ENCODE measurements around the gene CFAP44.
"Not testable (repeated sequence)": the region's sequence is repeated elsewhere in the genome, so short reads cannot be mapped to it uniquely, and the experiment has no call there.

The CFAP44 gene

GRCh38 chr3:113441051-113441770 lies at the start of gene CFAP44:
Gene CFAP44, minus strand, starts transcription at chr3:113441493. Its CDS starts 7,829 bp downstream, at chr3:113433664.
- DNase-seq: peak; percentile 61 to 74
- TF ChIP-seq POLR2A (IDR thresholded peaks at IDR 0.05; ENCODE audit: low read length) (no peak), GATA1 (IDR thresholded peaks at IDR 0.05; ENCODE audit: low read depth, low read length) (no peak)

- TF ChIP-seq POLR2A (IDR thresholded peaks at IDR 0.05; ENCODE audit: low read length) (no peak), GATA1 (IDR thresholded peaks at IDR 0.05; ENCODE audit: low read depth, low read length) (no peak)
These were observed 43.9 kb upstream of the CFAP44 start for GRCh38 chr3:113485161-113485609.

GRCh38 chr3:113468539-113468938 lies 27.2 kb upstream of the CFAP44 start:
- TF ChIP-seq POLR2A (IDR thresholded peaks at IDR 0.05; ENCODE audit: low read length) (no peak), GATA1 (IDR thresholded peaks at IDR 0.05; ENCODE audit: low read depth, low read length) (no peak)
- DNase-seq: no peak

More at GRCh38 chr3:113485161-113485609, 43.9 kb upstream of the CFAP44 start:
- DNase-seq: no peak

- no peak for DNase-seq
- no peak for TF ChIP-seq POLR2A (IDR thresholded peaks at IDR 0.05; ENCODE audit: low read length)
- TF ChIP-seq GATA1 (IDR thresholded peaks at IDR 0.05; ENCODE audit: low read depth, low read length): no peak
These were observed 20.2 kb upstream of the CFAP44 start for GRCh38 chr3:113461488-113461887.

GRCh38 chr3:113458554-113458953 lies 17.3 kb upstream of the CFAP44 start:
- not testable (repeated sequence) for DNase-seq

GRCh38 chr3:113455446-113455845 lies 14.2 kb upstream of the CFAP44 start:
- DNase-seq: no peak
- TF ChIP-seq GATA1 (IDR thresholded peaks at IDR 0.05; ENCODE audit: low read depth, low read length) (no peak), POLR2A (IDR thresholded peaks at IDR 0.05; ENCODE audit: low read length) (no peak)

GRCh38 chr3:113454630-113455029 lies 13.3 kb upstream of the CFAP44 start:
- no peak for TF ChIP-seq POLR2A (IDR thresholded peaks at IDR 0.05; ENCODE audit: low read length)
- no peak for TF ChIP-seq GATA1 (IDR thresholded peaks at IDR 0.05; ENCODE audit: low read depth, low read length)
- DNase-seq: peak in 1 of 2 experiments; percentile 14

GRCh38 chr3:113454057-113454456 lies 12.8 kb upstream of the CFAP44 start:
- no peak for DNase-seq
- TF ChIP-seq GATA1 (IDR thresholded peaks at IDR 0.05; ENCODE audit: low read depth, low read length) (no peak), POLR2A (IDR thresholded peaks at IDR 0.05; ENCODE audit: low read length) (no peak)

- DNase-seq: no peak
- TF ChIP-seq POLR2A (IDR thresholded peaks at IDR 0.05; ENCODE audit: low read length) (no peak), GATA1 (IDR thresholded peaks at IDR 0.05; ENCODE audit: low read depth, low read length) (no peak)
These were observed 9.6 kb upstream of the CFAP44 start for GRCh38 chr3:113450911-113451310.

- TF ChIP-seq GATA1 (IDR thresholded peaks at IDR 0.05; ENCODE audit: low read depth, low read length): no peak
- TF ChIP-seq POLR2A (IDR thresholded peaks at IDR 0.05; ENCODE audit: low read length): no peak
- no peak for DNase-seq
These were observed 1.7 kb downstream of the CFAP44 start for GRCh38 chr3:113439606-113440005.

- DNase-seq: no peak
- TF ChIP-seq POLR2A (IDR thresholded peaks at IDR 0.05; ENCODE audit: low read length) (no peak), GATA1 (IDR thresholded peaks at IDR 0.05; ENCODE audit: low read depth, low read length) (no peak)
These were observed 3.1 kb downstream of the CFAP44 start for GRCh38 chr3:113438224-113438623.

- no peak for DNase-seq
- no peak for TF ChIP-seq POLR2A (IDR thresholded peaks at IDR 0.05; ENCODE audit: low read length)
- TF ChIP-seq GATA1 (IDR thresholded peaks at IDR 0.05; ENCODE audit: low read depth, low read length): no peak
These were observed 3.9 kb downstream of the CFAP44 start for GRCh38 chr3:113437411-113437810.

GRCh38 chr3:113436809-113437208 lies 4.5 kb downstream of the CFAP44 start:
- no peak for TF ChIP-seq GATA1 (IDR thresholded peaks at IDR 0.05; ENCODE audit: low read depth, low read length)
- no peak for TF ChIP-seq POLR2A (IDR thresholded peaks at IDR 0.05; ENCODE audit: low read length)
- no peak for DNase-seq

- DNase-seq: no peak
- TF ChIP-seq POLR2A (IDR thresholded peaks at IDR 0.05; ENCODE audit: low read length): no peak
- no peak for TF ChIP-seq GATA1 (IDR thresholded peaks at IDR 0.05; ENCODE audit: low read depth, low read length)
These were observed 9.5 kb downstream of the CFAP44 start for GRCh38 chr3:113431811-113432210.

- DNase-seq: no peak
- TF ChIP-seq GATA1 (IDR thresholded peaks at IDR 0.05; ENCODE audit: low read depth, low read length) (no peak), POLR2A (IDR thresholded peaks at IDR 0.05; ENCODE audit: low read length) (no peak)
These were observed 12.7 kb downstream of the CFAP44 start for GRCh38 chr3:113428581-113428980.
